ENCODE results near the gene MAGEA12.
"Not testable (repeated sequence)": the region's sequence is repeated elsewhere in the genome, so short reads cannot be mapped to it uniquely, and the experiment has no call there.

DNA sequence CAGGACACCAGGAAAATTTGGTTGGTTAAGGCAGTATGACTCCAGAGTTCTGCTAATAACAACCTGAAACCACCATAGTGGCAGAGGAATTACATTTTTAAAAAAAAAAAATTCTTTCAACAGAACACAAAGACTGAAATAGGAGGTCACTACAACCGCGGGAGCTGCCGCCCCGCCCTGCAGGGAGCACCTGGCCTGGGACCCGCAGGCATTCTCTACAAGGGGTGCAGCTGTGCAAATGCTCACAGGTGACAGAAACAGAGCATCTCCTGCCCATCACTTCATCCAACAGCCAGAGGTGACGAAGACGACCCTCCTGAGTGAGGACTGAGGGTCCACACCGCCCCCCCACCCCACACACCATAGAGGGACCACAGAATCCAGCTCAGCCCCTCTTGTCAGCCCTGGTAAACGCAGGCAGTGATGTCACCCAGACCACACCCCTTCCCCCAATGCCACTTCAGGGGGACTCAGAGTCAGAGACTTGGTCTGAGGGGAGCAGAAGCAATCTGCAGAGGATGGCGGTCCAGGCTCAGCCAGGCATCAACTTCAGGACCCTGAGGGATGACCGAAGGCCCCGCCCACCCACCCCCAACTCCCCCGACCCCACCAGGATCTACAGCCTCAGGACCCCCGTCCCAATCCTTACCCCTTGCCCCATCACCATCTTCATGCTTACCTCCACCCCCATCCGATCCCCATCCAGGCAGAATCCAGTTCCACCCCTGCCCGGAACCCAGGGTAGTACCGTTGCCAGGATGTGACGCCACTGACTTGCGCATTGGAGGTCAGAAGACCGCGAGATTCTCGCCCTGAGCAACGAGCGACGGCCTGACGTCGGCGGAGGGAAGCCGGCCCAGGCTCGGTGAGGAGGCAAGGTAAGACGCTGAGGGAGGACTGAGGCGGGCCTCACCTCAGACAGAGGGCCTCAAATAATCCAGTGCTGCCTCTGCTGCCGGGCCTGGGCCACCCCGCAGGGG lies 35.3 kb upstream of the MAGEA12 start, which contains the start of gene MAGEA3:
- TF ChIP-seq, protein P1, sequence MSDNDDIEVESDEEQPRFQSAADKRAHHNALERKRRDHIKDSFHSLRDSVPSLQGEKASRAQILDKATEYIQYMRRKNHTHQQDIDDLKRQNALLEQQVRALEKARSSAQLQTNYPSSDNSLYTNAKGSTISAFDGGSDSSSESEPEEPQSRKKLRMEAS (IDR thresholded peaks at IDR 0.05; ENCODE audit: low read depth, low read length) = not testable (repeated sequence)
- TF ChIP-seq, protein P2, sequence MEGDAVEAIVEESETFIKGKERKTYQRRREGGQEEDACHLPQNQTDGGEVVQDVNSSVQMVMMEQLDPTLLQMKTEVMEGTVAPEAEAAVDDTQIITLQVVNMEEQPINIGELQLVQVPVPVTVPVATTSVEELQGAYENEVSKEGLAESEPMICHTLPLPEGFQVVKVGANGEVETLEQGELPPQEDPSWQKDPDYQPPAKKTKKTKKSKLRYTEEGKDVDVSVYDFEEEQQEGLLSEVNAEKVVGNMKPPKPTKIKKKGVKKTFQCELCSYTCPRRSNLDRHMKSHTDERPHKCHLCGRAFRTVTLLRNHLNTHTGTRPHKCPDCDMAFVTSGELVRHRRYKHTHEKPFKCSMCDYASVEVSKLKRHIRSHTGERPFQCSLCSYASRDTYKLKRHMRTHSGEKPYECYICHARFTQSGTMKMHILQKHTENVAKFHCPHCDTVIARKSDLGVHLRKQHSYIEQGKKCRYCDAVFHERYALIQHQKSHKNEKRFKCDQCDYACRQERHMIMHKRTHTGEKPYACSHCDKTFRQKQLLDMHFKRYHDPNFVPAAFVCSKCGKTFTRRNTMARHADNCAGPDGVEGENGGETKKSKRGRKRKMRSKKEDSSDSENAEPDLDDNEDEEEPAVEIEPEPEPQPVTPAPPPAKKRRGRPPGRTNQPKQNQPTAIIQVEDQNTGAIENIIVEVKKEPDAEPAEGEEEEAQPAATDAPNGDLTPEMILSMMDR (IDR thresholded peaks at IDR 0.05; ENCODE audit: low read depth, low read length) = not testable (repeated sequence)
- not testable (repeated sequence) for TF ChIP-seq POLR2A (IDR thresholded peaks at IDR 0.05; ENCODE audit: extremely low read depth, insufficient read length)

All from NB4 (cell line).